ENCODE measurements around the gene MEIS2.

GRCh38 chr15:37108381-37109167, 8.2 kb upstream of the MEIS2 start:
- no peak for TF ChIP-seq POLR2A (IDR thresholded peaks at IDR 0.05; ENCODE audit: low read depth, low read length)
- no peak for TF ChIP-seq POLR2AphosphoS5 (IDR thresholded peaks at IDR 0.05; ENCODE audit: low read depth, low read length)
- no peak for TF ChIP-seq TAF1 (IDR thresholded peaks at IDR 0.05; ENCODE audit: borderline replicate concordance, low read depth, low read length)

Data from GM12892 (cell line).